Neuronal stem cell (in vitro differentiated cells): ENCODE results near the gene NPS.
A peak's percentile ranks its signal among the peaks of the same experiment; 100 is the strongest.

Experiments used
- DNase-seq: peaks from one replicate; pipeline ENCODE4 v3.0.0-alpha.2; 2013; ENCODE audit warnings: low spot score
- H2AFZ ChIP-seq: one replicate; pipeline ENCODE4 v1.6.1; 2013; ENCODE audit warnings: mild to moderate bottlenecking, low read length, inconsistent platforms
- H2AK5ac ChIP-seq: 2 replicates; pipeline ENCODE4 v1.6.1; 2013; ENCODE audit warnings: low read depth, mild to moderate bottlenecking, inconsistent platforms, low read length, moderate library complexity, mixed read lengths
- H2BK120ac ChIP-seq: 2 replicates; pipeline ENCODE4 v1.6.1; 2013; ENCODE audit warnings: low read depth, mild to moderate bottlenecking, inconsistent platforms, low read length, moderate library complexity, mixed read lengths
- H2BK12ac ChIP-seq: one replicate; pipeline ENCODE4 v1.6.1; 2013; ENCODE audit warnings: low read length, inconsistent platforms
- H2BK15ac ChIP-seq: 2 replicates; pipeline ENCODE4 v1.6.1; 2013; ENCODE audit warnings: mild to moderate bottlenecking, low read length, inconsistent platforms, mixed read lengths
- H2BK5ac ChIP-seq: one replicate; pipeline ENCODE4 v1.6.1; 2013; ENCODE audit warnings: inconsistent platforms, mild to moderate bottlenecking, low read length, moderate library complexity
- H3K14ac ChIP-seq: one replicate; pipeline ENCODE4 v1.6.1; 2013; ENCODE audit warnings: low read length, inconsistent platforms
- H3K18ac ChIP-seq: 2 replicates; pipeline ENCODE4 v1.6.1; 2013; ENCODE audit warnings: low read length, inconsistent platforms
- H3K23ac ChIP-seq: 2 replicates; pipeline ENCODE4 v1.6.1; 2013; ENCODE audit warnings: low read depth, mild to moderate bottlenecking, mixed read lengths, low read length, inconsistent platforms; ENCODE audit not compliant: poor library complexity
- H3K27ac ChIP-seq: replicated peaks from 3 replicates; pipeline ENCODE4 v1.5.1; 2013; ENCODE audit warnings: low read length, inconsistent platforms
- H3K27me3 ChIP-seq, 3 experiments: 2 replicates each; pipeline ENCODE4 v1.6.1; 2013; ENCODE audit warnings: low read length in 3 of 3, mild to moderate bottlenecking in 2 of 3, inconsistent platforms in 1 of 3, low read depth in 1 of 3, mixed read lengths in 1 of 3, moderate library complexity in 1 of 3; ENCODE audit not compliant: control insufficient read depth in 3 of 3, insufficient read depth in 3 of 3
- H3K36me3 ChIP-seq, 2 donors: replicated peaks in 1 of 2; 2 replicates each; pipeline ENCODE4 v1.6.1; 2013; ENCODE audit warnings: low read length in 2 of 2; ENCODE audit not compliant: control insufficient read depth in 2 of 2, insufficient read depth in 2 of 2
- H3K4ac ChIP-seq: 2 replicates; pipeline ENCODE4 v1.6.1; 2013; ENCODE audit warnings: inconsistent platforms, mild to moderate bottlenecking, low read length, moderate library complexity
- H3K4me1 ChIP-seq, 2 donors: 1 replicate in 1 of 2; 2 replicates in 1 of 2; pipeline ENCODE4 v1.6.1; 2013; ENCODE audit warnings: low read length in 2 of 2, low read depth in 1 of 2; ENCODE audit not compliant: control insufficient read depth in 2 of 2, insufficient read depth in 1 of 2
- H3K4me2 ChIP-seq: one replicate; pipeline ENCODE4 v1.6.1; 2013; ENCODE audit warnings: mild to moderate bottlenecking, low read length, inconsistent platforms; ENCODE audit not compliant: insufficient read depth, poor library complexity, severe bottlenecking
- H3K4me3 ChIP-seq, 2 donors: 2 replicates each; pipeline ENCODE4 v1.5.1; 2013; ENCODE audit warnings: low read length in 2 of 2, mild to moderate bottlenecking in 2 of 2, inconsistent platforms in 1 of 2, moderate library complexity in 1 of 2
- H3K79me1 ChIP-seq: one replicate; pipeline ENCODE4 v1.6.1; 2013; ENCODE audit warnings: low read depth, mild to moderate bottlenecking, inconsistent platforms, low read length, moderate library complexity
- H3K9ac ChIP-seq: one replicate; pipeline ENCODE4 v1.6.1; 2013; ENCODE audit warnings: mild to moderate bottlenecking, low read depth, low read length, inconsistent platforms; ENCODE audit not compliant: poor library complexity
- H3K9me3 ChIP-seq, 2 donors: replicated peaks in 1 of 2; 2 replicates each; pipeline versions ENCODE3 to v1.6.1; 2013; ENCODE audit warnings: low read length in 2 of 2, mild to moderate bottlenecking in 2 of 2, inconsistent platforms in 1 of 2, low read depth in 1 of 2, mixed read lengths in 1 of 2, moderate library complexity in 1 of 2; ENCODE audit not compliant: control insufficient read depth in 2 of 2, insufficient read depth in 1 of 2
- H4K8ac ChIP-seq: one replicate; pipeline ENCODE4 v1.6.1; 2013; ENCODE audit warnings: low read depth, mild to moderate bottlenecking, inconsistent platforms, low read length, moderate library complexity
- H4K91ac ChIP-seq: one replicate; pipeline ENCODE4 v1.6.1; 2013; ENCODE audit warnings: low read length, low read depth, mild to moderate bottlenecking, inconsistent platforms; ENCODE audit not compliant: poor library complexity
- WGBS, 2 donors: extraction: QIAGEN DNeasy Blood & Tissue Kit; methylation state at CpG; one replicate each; pipeline ENCODE4 v1.1.7; 2013; ENCODE audit warnings: missing lambda C conversion rate in 2 of 2, mixed read lengths in 1 of 2; ENCODE audit not compliant: insufficient read length in 2 of 2, insufficient replicate concordance in 1 of 2; ENCODE audit errors: extremely low coverage in 2 of 2; 5-methylcytosine and 5-hydroxymethylcytosine counted together

The NPS gene

DNA sequence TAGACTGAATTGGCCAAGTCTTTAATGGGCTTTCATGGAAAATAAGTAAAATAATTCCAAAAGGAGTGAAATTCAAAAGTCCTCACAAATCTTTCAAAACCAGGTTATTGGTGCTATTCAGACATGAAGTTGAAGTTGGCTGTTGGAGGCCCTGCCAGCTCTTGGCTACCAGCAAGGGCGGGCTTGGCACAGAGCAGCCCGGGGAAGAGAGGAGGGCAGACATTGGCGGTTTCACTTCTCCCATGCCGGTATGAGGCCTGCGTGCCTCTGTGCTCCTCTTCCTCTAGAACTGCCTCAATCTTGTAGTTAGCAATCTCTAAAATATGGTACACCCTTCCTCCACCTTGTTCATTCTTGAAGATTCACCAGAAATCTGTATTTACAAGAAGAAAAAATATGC, 16.4 kb upstream of the NPS start:
- Histone ChIP-seq H3K14ac (no peak overlapping the region), H3K27me3 (no peaks in the 10 kb centered on the region), H2AFZ (no peak overlapping the region), H3K4me1 (peaks cover 0 to 6% of the 10 kb centered on the region in 2 donors), H2BK5ac (no peak overlapping the region), H3K79me1 (no peaks in the 10 kb centered on the region), H3K18ac (no peak overlapping the region), H3K9ac (no peak overlapping the region), H3K9me3 (peaks cover 0 to 2% of the 10 kb centered on the region in 2 donors), H4K8ac (no peak overlapping the region), H3K36me3 (no peaks in the 10 kb centered on the region), H3K4me3 (no peak overlapping the region), H2AK5ac (no peak overlapping the region), H3K4me2 (no peak overlapping the region), H4K91ac (no peak overlapping the region), H2BK12ac (no peak overlapping the region), H2BK120ac (no peak overlapping the region), H2BK15ac (no peak overlapping the region), H3K4ac (no peak overlapping the region), H3K23ac (no peak overlapping the region), H3K27ac (no peak overlapping the region)
- no CpG with 5 or more reads among the region's 5 CpGs for WGBS, 2 donors
- no peak for DNase-seq

DNA sequence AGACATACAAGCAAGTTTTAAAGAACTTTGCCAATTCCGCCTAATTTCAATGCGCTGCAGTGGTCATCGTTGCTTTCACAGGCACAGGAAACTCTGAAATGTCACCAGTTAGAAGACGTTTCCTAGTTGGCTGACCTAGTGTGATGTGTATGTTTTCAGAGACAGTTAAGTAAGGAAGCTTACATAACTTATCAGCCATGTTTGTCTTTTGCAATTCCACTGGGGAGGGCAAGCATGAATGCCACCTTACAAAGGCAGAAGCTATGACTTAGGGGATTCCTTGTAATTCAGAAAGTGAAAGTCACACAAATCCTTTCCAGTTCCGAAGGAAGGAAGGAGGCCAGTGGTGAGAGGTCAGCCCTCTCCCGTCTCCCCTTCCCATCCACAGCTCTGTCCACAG, 15.0 kb upstream of the NPS start:
- no peak overlapping the region for H4K91ac ChIP-seq
- no peaks in the 10 kb centered on the region for H3K27me3 ChIP-seq
- no peak overlapping the region for H3K4ac ChIP-seq
- H2BK15ac ChIP-seq, result no peak overlapping the region
- H3K4me3 ChIP-seq, result no peak overlapping the region
- H3K4me2 ChIP-seq, result no peak overlapping the region
- no peak overlapping the region for H3K27ac ChIP-seq
- H3K9me3 ChIP-seq, result peaks cover 0 to 2% of the 10 kb centered on the region in 2 donors
- H2BK12ac ChIP-seq, result no peak overlapping the region
- no peaks in the 10 kb centered on the region for H3K36me3 ChIP-seq
- no peak overlapping the region for H3K18ac ChIP-seq
- no peak overlapping the region for H2AK5ac ChIP-seq
- whole genome bisulfite sequencing, 2 donors, result no CpG with 5 or more reads among the region's 6 CpGs
- no peak overlapping the region for H3K23ac ChIP-seq
- no peak overlapping the region for H3K14ac ChIP-seq
- DNase-seq, result no peak
- no peaks in the 10 kb centered on the region for H3K4me1 ChIP-seq
- H3K79me1 ChIP-seq, result no peaks in the 10 kb centered on the region
- H3K9ac ChIP-seq, result no peak overlapping the region
- no peak overlapping the region for H2BK5ac ChIP-seq
- H4K8ac ChIP-seq, result no peak overlapping the region
- no peak overlapping the region for H2BK120ac ChIP-seq
- no peak overlapping the region for H2AFZ ChIP-seq

- no peak overlapping the region for H2BK15ac ChIP-seq
- no peak overlapping the region for H4K8ac ChIP-seq
- H3K14ac ChIP-seq, result no peak overlapping the region
- H3K36me3 ChIP-seq, result no peaks in the 10 kb centered on the region
- H3K18ac ChIP-seq, result no peak overlapping the region
- H3K9ac ChIP-seq, result no peak overlapping the region
- no peak overlapping the region for H3K4ac ChIP-seq
- no peak overlapping the region for H3K4me2 ChIP-seq
- no peak for DNase-seq
- no peak overlapping the region for H2BK120ac ChIP-seq
- no peak overlapping the region for H2BK12ac ChIP-seq
- no peak overlapping the region for H2AK5ac ChIP-seq
- H3K9me3 ChIP-seq, result peaks cover 0 to 2% of the 10 kb centered on the region in 2 donors
- H2BK5ac ChIP-seq, result no peak overlapping the region
- no CpG with 5 or more reads among the region's 1 CpG for WGBS, 2 donors
- H3K27ac ChIP-seq, result no peak overlapping the region
- no peaks in the 10 kb centered on the region for H3K4me1 ChIP-seq
- H3K79me1 ChIP-seq, result no peaks in the 10 kb centered on the region
- H4K91ac ChIP-seq, result no peak overlapping the region
- peak overlapping the region in 1 of 2 donors; percentile 24 for H3K4me3 ChIP-seq
- no peak overlapping the region for H2AFZ ChIP-seq
- H3K27me3 ChIP-seq, result no peaks in the 10 kb centered on the region
- H3K23ac ChIP-seq, result no peak overlapping the region
Observed at GRCh38 chr10:127534496-127534895, 14.6 kb upstream of the NPS start.

DNA sequence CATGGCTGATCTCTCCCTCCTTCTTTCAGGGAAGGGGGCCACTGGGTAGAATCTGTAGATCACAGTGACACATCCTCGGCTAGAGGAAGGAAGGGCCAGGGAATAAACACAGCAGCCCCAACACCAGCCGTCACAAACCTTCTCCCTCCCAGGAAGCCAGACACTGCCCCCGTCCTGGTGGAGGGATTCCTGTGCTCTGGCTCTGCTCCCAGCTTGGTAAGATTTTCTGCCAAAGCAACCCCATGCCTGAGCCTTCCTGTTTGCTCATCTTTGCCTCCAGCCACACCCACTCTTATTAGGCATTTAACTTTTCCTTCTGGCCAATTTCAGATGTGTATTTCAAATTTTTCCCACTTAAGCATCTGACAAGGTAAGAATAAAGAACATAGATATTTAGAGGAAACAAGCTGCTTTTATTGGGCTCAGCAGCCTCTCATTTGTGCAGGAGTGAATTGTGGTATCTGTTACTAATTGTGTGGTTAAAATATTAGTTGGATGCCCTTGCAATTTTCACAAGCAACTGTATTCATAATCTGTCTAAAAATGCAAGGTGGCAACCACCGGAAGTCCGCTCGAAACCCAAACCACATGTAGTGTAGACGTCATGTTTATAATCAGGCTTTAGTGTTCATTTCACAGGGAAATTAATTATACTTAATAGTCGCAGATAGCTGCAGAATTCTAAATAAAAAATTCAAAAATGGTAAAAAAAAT, 13.2 kb upstream of the NPS start:
- Histone ChIP-seq H3K27ac (no peak overlapping the region), H3K9ac (no peak overlapping the region), H3K4ac (no peak overlapping the region), H2BK15ac (no peak overlapping the region), H3K18ac (no peak overlapping the region), H4K8ac (no peak overlapping the region), H2BK12ac (no peak overlapping the region), H3K4me1 (no peaks in the 10 kb centered on the region), H2BK120ac (no peak overlapping the region), H2AFZ (no peak overlapping the region), H3K23ac (no peak overlapping the region), H2BK5ac (no peak overlapping the region), H3K4me3 (no peak overlapping the region), H3K79me1 (no peaks in the 10 kb centered on the region), H3K4me2 (no peak overlapping the region), H3K27me3 (no peaks in the 10 kb centered on the region), H4K91ac (no peak overlapping the region), H3K14ac (no peak overlapping the region), H3K36me3 (no peaks in the 10 kb centered on the region), H3K9me3 (peaks cover 0 to 2% of the 10 kb centered on the region in 2 donors), H2AK5ac (no peak overlapping the region)
- whole genome bisulfite sequencing, 2 donors, result no CpG with 5 or more reads among the region's 8 CpGs
- no peak for DNase-seq
